Kidney (tissue), 14 donors: ENCODE results near the gene NDUFA3. TPM values are rescaled to one million over a fixed set of nuclear protein-coding genes. Genes with fewer than 3 reads are reported as not detected.
A peak's percentile ranks its signal among the peaks of the same experiment; 100 is the strongest.

Source experiments
- DNase-seq, 5 donors: peaks; one replicate each; pipeline ENCODE4 v3.0.0-alpha.2; 2013 to 2020
- FAIRE-seq: peaks from 2 replicates; lab custom pipeline; 2012; peaks lifted over from hg19 to GRCh38; lab: Jason Lieb, UNC
- H3K27ac ChIP-seq, 2 donors: one replicate each; pipeline ENCODE4 v1.7.0; 2013; ENCODE audit warnings: low read depth in 2 of 2, low read length in 2 of 2, inconsistent platforms in 1 of 2
- H3K27me3 ChIP-seq: one replicate; pipeline ENCODE4 v1.7.1; 2013; ENCODE audit warnings: low read length, inconsistent platforms; ENCODE audit not compliant: control insufficient read depth, insufficient read depth
- H3K36me3 ChIP-seq, 3 donors: one replicate each; pipeline versions ENCODE4 v1.7.0 to v1.7.1; 2013; ENCODE audit warnings: low read length in 3 of 3, control low read depth in 1 of 3, inconsistent platforms in 1 of 3; ENCODE audit not compliant: insufficient read depth in 3 of 3, control insufficient read depth in 2 of 3
- H3K4me1 ChIP-seq, 3 donors: one replicate each; pipeline versions ENCODE4 v1.7.0 to v1.7.1; 2013; ENCODE audit warnings: low read length in 3 of 3, inconsistent platforms in 1 of 3, low read depth in 1 of 3; ENCODE audit not compliant: control insufficient read depth in 2 of 3, insufficient read depth in 2 of 3
- H3K4me3 ChIP-seq, 3 donors: one replicate each; pipeline versions ENCODE4 v1.7.0 to v1.8.1; 2013; ENCODE audit warnings: low read length in 3 of 3, control low read depth in 1 of 3, inconsistent platforms in 1 of 3
- H3K9ac ChIP-seq, 3 donors: one replicate each; pipeline versions ENCODE4 v1.7.0 to v1.7.1; 2013; ENCODE audit warnings: low read length in 3 of 3, control low read depth in 1 of 3, inconsistent platforms in 1 of 3
- H3K9me3 ChIP-seq, 3 donors: one replicate each; pipeline versions ENCODE4 v1.7.0 to v1.7.1; 2013; ENCODE audit warnings: low read length in 3 of 3, control low read depth in 1 of 3, inconsistent platforms in 1 of 3; ENCODE audit not compliant: control insufficient read depth in 2 of 3, insufficient read depth in 1 of 3
- intact Hi-C: fragments of 100-400 bp; cut with DNase I; formaldehyde crosslinking; loops from one replicate; pipeline ENCODE4 v1.11.1; 2022
- polyA plus RNA-seq: library from polyadenylated mRNA; stranded (reverse); fragments of 350-450 nt; fragmentation: Illumina TruSeq; extraction: RNeasy Lipid Tissue Mini Kit (QIAGEN cat#74804); gene quantifications from one replicate; pipeline ENCODE4 v1.2.3, GENCODE V29; 2014; ENCODE audit warnings: low read depth, low replicate concordance; ENCODE audit not compliant: insufficient read depth
- total RNA-seq: library from RNA; stranded (reverse); fragmentation: NEBNext Ultra II Directional; extraction: Animal tissue kit (Norgen Biotek cat#: 25700); gene quantifications from one replicate; pipeline ENCODE4 v1.2.1, GENCODE V29; 2021
- TF ChIP-seq, protein P1 (sequence below): IDR thresholded peaks from 3 replicates; pipeline ENCODE4 v1.5.1; 2012; ENCODE audit warnings: mild to moderate bottlenecking, moderate library complexity, borderline replicate concordance; ENCODE audit not compliant: insufficient read depth; ENCODE audit errors: extremely low read depth
- donor health status: control.
- donor health status: control.
- donor health status: control.
- donor health status: control.
- donor health status: control.
- donor health status: DM: yes; HTN: yes; CAD: no.
- donor health status: Normal renal cell carcinoma (clear cell type).

NDUFA3 gene
- total and polyA plus RNA-seq, 2 donors from 2014 or later = 132 to 1,006 TPM

DNA sequence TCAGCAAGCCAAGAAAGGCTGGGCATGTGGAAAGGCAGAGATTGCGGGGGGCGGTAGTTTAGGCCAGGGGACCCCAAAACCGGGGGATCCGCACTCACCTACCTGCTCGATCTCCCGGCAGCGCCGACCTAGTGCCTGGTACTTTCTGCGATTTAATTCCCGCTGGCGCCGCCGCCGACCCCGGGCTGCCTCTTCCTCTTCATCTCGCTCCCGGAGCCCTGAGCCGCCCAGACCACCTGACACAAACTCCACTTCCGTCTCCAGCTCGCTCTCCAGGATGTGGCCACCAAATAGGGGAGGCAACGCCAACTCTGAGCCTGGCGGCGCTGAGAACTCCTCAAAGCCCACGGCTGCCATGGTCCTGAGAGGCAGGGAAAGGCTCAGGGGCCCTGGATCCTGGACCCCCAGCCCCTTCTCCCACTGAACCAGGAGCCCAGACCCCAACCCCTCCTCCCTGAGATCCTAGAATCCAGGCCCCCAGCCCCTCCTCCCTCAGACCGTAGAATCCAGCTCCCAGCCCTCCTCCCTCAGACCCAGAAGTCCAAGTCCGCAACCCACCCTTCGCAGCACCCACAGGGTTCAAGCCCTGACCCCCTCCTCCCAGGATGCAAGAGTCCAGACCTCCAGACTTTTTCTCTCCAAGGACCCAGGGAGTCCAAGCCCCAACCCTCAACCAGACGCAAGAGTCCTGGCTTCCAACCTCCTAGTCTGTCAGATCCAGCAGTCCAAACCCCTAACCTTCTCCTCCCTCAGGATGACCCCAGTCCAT, 11.9 kb downstream of the NDUFA3 start:
- no peak for FAIRE-seq
- no peak overlapping the region for H3K27ac ChIP-seq
- peak in 4 of 5 donors; percentile 25 to 85 (median 59) for DNase-seq
- peaks cover 0 to 8% (median 0%) of the 10 kb centered on the region in 3 donors for H3K36me3 ChIP-seq
- peak overlapping the region; percentile 68 to 96 (median 79) for H3K9ac ChIP-seq
- intact Hi-C loops = no loop called here
- H3K27me3 ChIP-seq = no peaks in the 10 kb centered on the region
- H3K9me3 ChIP-seq = no peaks in the 10 kb centered on the region
- peaks cover 0 to 17% (median 0%) of the 10 kb centered on the region in 3 donors for H3K4me1 ChIP-seq
- H3K4me3 ChIP-seq = peak overlapping the region; percentile 93 to 99 (median 94)
- TF ChIP-seq, protein P1, sequence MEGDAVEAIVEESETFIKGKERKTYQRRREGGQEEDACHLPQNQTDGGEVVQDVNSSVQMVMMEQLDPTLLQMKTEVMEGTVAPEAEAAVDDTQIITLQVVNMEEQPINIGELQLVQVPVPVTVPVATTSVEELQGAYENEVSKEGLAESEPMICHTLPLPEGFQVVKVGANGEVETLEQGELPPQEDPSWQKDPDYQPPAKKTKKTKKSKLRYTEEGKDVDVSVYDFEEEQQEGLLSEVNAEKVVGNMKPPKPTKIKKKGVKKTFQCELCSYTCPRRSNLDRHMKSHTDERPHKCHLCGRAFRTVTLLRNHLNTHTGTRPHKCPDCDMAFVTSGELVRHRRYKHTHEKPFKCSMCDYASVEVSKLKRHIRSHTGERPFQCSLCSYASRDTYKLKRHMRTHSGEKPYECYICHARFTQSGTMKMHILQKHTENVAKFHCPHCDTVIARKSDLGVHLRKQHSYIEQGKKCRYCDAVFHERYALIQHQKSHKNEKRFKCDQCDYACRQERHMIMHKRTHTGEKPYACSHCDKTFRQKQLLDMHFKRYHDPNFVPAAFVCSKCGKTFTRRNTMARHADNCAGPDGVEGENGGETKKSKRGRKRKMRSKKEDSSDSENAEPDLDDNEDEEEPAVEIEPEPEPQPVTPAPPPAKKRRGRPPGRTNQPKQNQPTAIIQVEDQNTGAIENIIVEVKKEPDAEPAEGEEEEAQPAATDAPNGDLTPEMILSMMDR = no peak

DNA sequence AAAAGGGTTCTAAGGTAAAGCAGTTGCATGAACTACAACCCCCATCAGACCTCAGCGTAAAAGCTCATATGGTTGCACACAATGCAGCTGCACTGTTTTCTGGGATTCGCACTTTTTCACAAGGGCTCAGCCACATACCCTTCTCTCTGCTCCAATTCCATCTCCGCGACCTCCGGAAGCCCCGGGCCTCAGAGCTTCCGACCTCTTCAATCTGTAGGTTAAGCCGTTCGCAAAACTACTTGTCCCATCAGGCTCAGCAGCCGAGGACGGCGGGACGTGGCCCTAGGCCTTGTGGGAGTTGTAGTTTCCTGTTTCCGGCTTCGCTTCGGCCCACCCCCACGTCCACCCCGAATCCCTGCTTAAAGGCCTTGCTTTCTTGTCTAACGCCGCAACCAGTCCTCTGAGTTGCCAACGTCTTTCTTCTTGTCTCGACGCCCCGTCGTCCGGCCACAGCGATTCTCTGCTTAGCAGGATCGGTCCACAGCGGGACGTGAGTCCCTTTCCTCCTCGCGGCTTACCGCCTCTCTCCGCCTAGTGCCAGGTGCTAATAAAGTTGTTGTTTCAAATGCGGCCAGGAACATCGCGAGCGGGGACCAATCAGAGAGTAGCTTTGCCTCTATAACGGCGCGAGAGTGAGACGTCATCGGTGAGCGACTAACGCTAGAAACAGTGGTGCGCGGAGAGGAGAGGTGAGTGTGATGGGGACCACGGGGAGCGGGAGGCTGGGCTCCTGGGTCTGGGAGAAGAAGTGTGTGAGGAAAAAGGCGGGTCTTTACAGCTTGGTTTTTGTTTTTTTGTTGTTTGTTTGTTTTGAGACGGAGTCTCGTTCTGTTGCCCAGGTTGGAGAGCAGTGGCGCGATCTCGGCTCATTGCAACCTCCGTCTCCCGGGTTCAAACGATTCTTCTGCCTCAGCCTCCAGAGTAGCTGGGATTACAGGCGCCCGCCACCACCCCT, 12.7 kb downstream of the NDUFA3 start, which contains the start of the genes PRPF31 and TFPT:
PRPF31 (plus strand) TSS at position 646 of the 955 bp plus-strand sequence. CDS start 2,525 bp downstream, outside the sequence.
TFPT (minus strand) TSS at position 549 of the 955 bp plus-strand sequence; CDS start at position 161, 388 bp downstream.
- peak within 1 kb of the TSS; percentile 93 to 99 (median 94) for H3K4me3 ChIP-seq
- intact Hi-C loops = no loop called here
- H3K9ac ChIP-seq = peak within 1 kb of the TSS; percentile 79 to 96 (median 85)
- DNase-seq (peak; percentile 97 to 99 (median 98)), FAIRE-seq (no peak)
- H3K27me3 ChIP-seq = no peaks in the 10 kb centered on the region
- H3K27ac ChIP-seq = peak within 1 kb of the TSS; percentile 94 to 96
- no peaks in the 10 kb centered on the region for H3K9me3 ChIP-seq
- TF ChIP-seq, protein P1 = peak; percentile 2
- H3K4me1 ChIP-seq = peaks cover 0 to 17% (median 0%) of the 10 kb centered on the region in 3 donors
- peaks cover 0 to 9% (median 0%) of the 10 kb centered on the region in 3 donors for H3K36me3 ChIP-seq

DNA sequence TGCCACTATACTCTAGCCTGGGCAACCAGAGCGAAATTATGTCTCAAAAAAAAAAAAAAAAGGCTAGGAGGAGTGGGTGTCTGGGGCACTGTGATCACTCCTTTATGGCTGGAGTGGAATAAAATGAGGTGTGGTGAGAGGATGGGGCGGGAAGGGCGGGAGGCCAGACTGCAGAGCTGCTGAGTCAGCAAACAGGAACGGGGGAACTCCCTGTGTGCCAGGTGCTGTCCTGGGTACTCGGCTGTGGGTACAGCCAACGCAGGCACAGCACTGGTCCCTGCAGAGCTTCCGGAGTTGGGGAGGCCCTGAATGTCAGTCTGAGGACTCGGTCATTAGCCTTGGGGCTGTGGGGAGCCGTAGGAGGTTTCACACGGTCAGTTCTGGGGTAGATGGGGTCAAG, 18.6 kb downstream of the NDUFA3 start:
- Histone ChIP-seq H3K4me1 (peaks cover 0 to 6% (median 0%) of the 10 kb centered on the region in 3 donors), H3K9me3 (no peaks in the 10 kb centered on the region), H3K27ac (no peak overlapping the region), H3K36me3 (peaks cover 0 to 38% (median 27%) of the 10 kb centered on the region in 3 donors), H3K4me3 (no peak overlapping the region), H3K9ac (no peak overlapping the region), H3K27me3 (no peaks in the 10 kb centered on the region)
- TF ChIP-seq, protein P1 = no peak
- intact Hi-C loops = no loop called here
- no peak for FAIRE-seq
- DNase-seq = no peak
